Trophoblast cell (in vitro differentiated cells and primary cell): ENCODE results near the gene KTN1.

Experiments used
- DNase-seq, 2 donors: peaks; one replicate each; pipeline ENCODE4 v3.0.0-alpha.2; 2016
- H2AFZ ChIP-seq: 2 replicates; pipeline ENCODE4 v1.6.1; 2013; ENCODE audit warnings: low read length, moderate library complexity, mild to moderate bottlenecking; ENCODE audit not compliant: insufficient read depth, poor library complexity
- H2AK5ac ChIP-seq: 2 replicates; pipeline ENCODE4 v1.6.1; 2013; ENCODE audit warnings: mild to moderate bottlenecking, low read length
- H2BK120ac ChIP-seq: 2 replicates; pipeline ENCODE4 v1.6.1; 2013; ENCODE audit warnings: low read length, mild to moderate bottlenecking, moderate library complexity; ENCODE audit not compliant: insufficient read depth, poor library complexity
- H2BK12ac ChIP-seq: 2 replicates; pipeline ENCODE4 v1.6.1; 2013; ENCODE audit warnings: mild to moderate bottlenecking, low read length, moderate library complexity
- H2BK5ac ChIP-seq: 2 replicates; pipeline ENCODE4 v1.6.1; 2013; ENCODE audit warnings: low read length, low read depth, moderate library complexity, mild to moderate bottlenecking; ENCODE audit not compliant: poor library complexity
- H3K14ac ChIP-seq: 2 replicates; pipeline ENCODE4 v1.6.1; 2013; ENCODE audit warnings: mild to moderate bottlenecking, low read length
- H3K18ac ChIP-seq: 2 replicates; pipeline ENCODE4 v1.6.1; 2013; ENCODE audit warnings: mild to moderate bottlenecking, low read length
- H3K23ac ChIP-seq: 2 replicates; pipeline ENCODE4 v1.6.1; 2013; ENCODE audit warnings: low read length
- H3K27ac ChIP-seq: 2 replicates; pipeline ENCODE4 v1.5.1; 2013; ENCODE audit warnings: low read depth, mild to moderate bottlenecking, inconsistent platforms, low read length, moderate library complexity
- H3K27me3 ChIP-seq: 2 replicates; pipeline ENCODE4 v1.6.1; 2013; ENCODE audit warnings: inconsistent platforms, mild to moderate bottlenecking, low read length, moderate library complexity; ENCODE audit not compliant: insufficient read depth
- H3K36me3 ChIP-seq, 2 experiments: 1 replicate in 1 of 2; 2 replicates in 1 of 2; pipeline ENCODE4 v1.6.1; 2013; ENCODE audit warnings: low read length in 2 of 2, mild to moderate bottlenecking in 2 of 2, moderate library complexity in 1 of 2; ENCODE audit not compliant: insufficient read depth in 2 of 2, control insufficient read depth in 1 of 2
- H3K4ac ChIP-seq: 2 replicates; pipeline ENCODE4 v1.6.1; 2013; ENCODE audit warnings: low read depth, mild to moderate bottlenecking, low read length, moderate library complexity
- H3K4me1 ChIP-seq, 2 experiments: 1 replicate in 1 of 2; 2 replicates in 1 of 2; pipeline ENCODE4 v1.6.1; 2013; ENCODE audit warnings: low read length in 2 of 2, mild to moderate bottlenecking in 2 of 2, moderate library complexity in 1 of 2; ENCODE audit not compliant: insufficient read depth in 2 of 2, control insufficient read depth in 1 of 2
- H3K4me2 ChIP-seq: 2 replicates; pipeline ENCODE4 v1.6.1; 2013; ENCODE audit warnings: inconsistent platforms, mild to moderate bottlenecking, low read length, moderate library complexity
- H3K4me3 ChIP-seq: 2 replicates; pipeline ENCODE4 v1.5.1; 2013; ENCODE audit warnings: mild to moderate bottlenecking, low read depth, low read length, inconsistent platforms
- H3K79me1 ChIP-seq: one replicate; pipeline ENCODE4 v1.6.1; 2013; ENCODE audit warnings: low read length
- H3K79me2 ChIP-seq: 2 replicates; pipeline ENCODE4 v1.6.1; 2013; ENCODE audit warnings: low read length, mild to moderate bottlenecking; ENCODE audit not compliant: control insufficient read depth, insufficient read depth, poor library complexity
- H3K9ac ChIP-seq: 2 replicates; pipeline ENCODE4 v1.6.1; 2013; ENCODE audit warnings: mild to moderate bottlenecking, low read length
- H3K9me3 ChIP-seq: 2 replicates; pipeline ENCODE4 v1.6.1; 2013; ENCODE audit warnings: low read depth, mild to moderate bottlenecking, control low read depth, inconsistent platforms, low read length; ENCODE audit not compliant: insufficient read depth
- H4K12ac ChIP-seq: 2 replicates; pipeline ENCODE4 v1.6.1; 2013; ENCODE audit warnings: low read depth, mild to moderate bottlenecking, low read length, moderate library complexity
- H4K8ac ChIP-seq: 2 replicates; pipeline ENCODE4 v1.6.1; 2013; ENCODE audit warnings: low read depth, mild to moderate bottlenecking, low read length, moderate library complexity
- H4K91ac ChIP-seq: one replicate; pipeline ENCODE4 v1.6.1; 2013; ENCODE audit warnings: low read depth, mild to moderate bottlenecking, low read length, moderate library complexity
- WGBS: extraction: QIAGEN DNeasy Blood & Tissue Kit; methylation state at CpG from one replicate; pipeline ENCODE4 v1.1.7; 2013; ENCODE audit warnings: missing lambda C conversion rate; ENCODE audit not compliant: insufficient read length, insufficient coverage; ENCODE audit errors: extremely low coverage; 5-methylcytosine and 5-hydroxymethylcytosine counted together

Gene KTN1

GRCh38 chr14:55535516-55536203 is 44.3 kb upstream of the KTN1 start:
- Histone ChIP-seq H3K79me2 (no peaks in the 10 kb centered on the region), H3K27me3 (no peaks in the 10 kb centered on the region), H2BK5ac (no peak overlapping the region), H3K79me1 (peaks cover 2% of the 10 kb centered on the region), H3K4me1 (peaks cover 3 to 6% of the 10 kb centered on the region in 2 experiments), H3K4ac (no peak overlapping the region), H2AFZ (no peak overlapping the region), H3K4me3 (no peak overlapping the region), H3K36me3 (no peaks in the 10 kb centered on the region), H3K23ac (no peak overlapping the region), H4K91ac (no peak overlapping the region), H3K9ac (no peak overlapping the region), H3K4me2 (no peak overlapping the region), H3K9me3 (peaks cover 2% of the 10 kb centered on the region), H3K27ac (no peak overlapping the region), H3K14ac (no peak overlapping the region), H2AK5ac (no peak overlapping the region), H3K18ac (no peak overlapping the region), H2BK12ac (no peak overlapping the region), H2BK120ac (no peak overlapping the region), H4K8ac (no peak overlapping the region), H4K12ac (no peak overlapping the region)
- WGBS, result no CpG with 5 or more reads among the region's 2 CpGs
- peak in 1 of 2 donors; percentile 23 for DNase-seq

DNA sequence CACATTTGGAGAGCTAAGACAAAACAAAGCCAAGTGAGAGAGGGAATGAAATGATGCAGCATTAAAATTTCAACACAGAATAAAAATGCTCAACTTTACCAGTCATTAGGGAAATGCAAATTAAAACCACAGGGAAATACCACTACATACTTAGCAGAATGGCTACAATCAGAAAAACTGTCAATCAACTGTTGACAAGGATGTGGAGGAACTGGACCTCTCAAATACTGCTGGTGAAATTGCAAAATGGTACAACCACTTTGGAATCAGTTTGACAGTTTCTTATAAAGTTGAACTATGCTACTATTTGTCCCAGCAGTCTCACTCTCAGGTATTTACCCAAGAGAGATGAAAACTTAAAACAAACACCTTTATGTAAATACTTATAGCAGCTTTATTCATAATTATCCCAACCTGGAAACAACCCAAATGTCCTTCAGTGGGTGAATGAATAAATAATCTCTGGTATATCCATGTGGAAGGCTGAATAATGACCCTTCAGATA is 43.8 kb upstream of the KTN1 start:
- H3K79me1 ChIP-seq, result peaks cover 2% of the 10 kb centered on the region
- no peak overlapping the region for H2BK12ac ChIP-seq
- H2BK120ac ChIP-seq, result no peak overlapping the region
- no peak overlapping the region for H3K4me3 ChIP-seq
- no peak overlapping the region for H3K14ac ChIP-seq
- H2AFZ ChIP-seq, result no peak overlapping the region
- H3K4ac ChIP-seq, result no peak overlapping the region
- H3K4me2 ChIP-seq, result no peak overlapping the region
- no peak for DNase-seq
- H3K27me3 ChIP-seq, result no peaks in the 10 kb centered on the region
- no peak overlapping the region for H2AK5ac ChIP-seq
- H3K23ac ChIP-seq, result no peak overlapping the region
- no peak overlapping the region for H4K12ac ChIP-seq
- no peaks in the 10 kb centered on the region for H3K79me2 ChIP-seq
- H3K18ac ChIP-seq, result no peak overlapping the region
- H4K8ac ChIP-seq, result no peak overlapping the region
- H3K9ac ChIP-seq, result no peak overlapping the region
- no peak overlapping the region for H4K91ac ChIP-seq
- no peaks in the 10 kb centered on the region for H3K36me3 ChIP-seq
- peaks cover 2% of the 10 kb centered on the region for H3K9me3 ChIP-seq
- H2BK5ac ChIP-seq, result no peak overlapping the region
- H3K27ac ChIP-seq, result peak overlapping the region; percentile 34
- peaks cover 3 to 5% of the 10 kb centered on the region in 2 experiments for H3K4me1 ChIP-seq

DNA sequence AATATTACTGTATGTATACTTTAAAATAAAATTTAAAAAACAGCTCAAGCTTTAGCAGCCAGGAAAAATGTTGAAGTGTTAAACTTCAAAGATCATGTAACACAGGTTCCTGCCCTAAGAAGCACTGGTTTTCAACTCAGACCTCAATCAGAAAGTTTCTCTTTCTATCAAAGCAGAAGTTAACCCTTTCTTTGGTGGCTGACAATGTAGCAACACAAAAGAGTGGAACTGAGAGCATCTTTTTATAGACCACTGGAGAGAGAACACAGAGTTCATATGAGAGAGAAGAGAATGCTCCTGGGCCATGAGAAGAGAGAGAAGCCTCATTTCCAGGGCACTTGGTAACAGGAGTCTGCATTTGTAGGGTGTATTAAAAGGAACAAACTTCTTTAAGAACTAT is 42.2 kb upstream of the KTN1 start:
- Histone ChIP-seq H4K91ac (no peak overlapping the region), H3K4me3 (no peak overlapping the region), H3K27ac (no peak overlapping the region), H3K4me2 (no peak overlapping the region), H2BK5ac (peak overlapping the region; percentile 45), H2BK12ac (no peak overlapping the region), H3K36me3 (no peaks in the 10 kb centered on the region), H2AK5ac (no peak overlapping the region), H3K23ac (no peak overlapping the region), H2BK120ac (no peak overlapping the region), H3K4me1 (peaks cover 3 to 8% of the 10 kb centered on the region in 2 experiments), H3K79me2 (no peaks in the 10 kb centered on the region), H3K79me1 (peaks cover 9% of the 10 kb centered on the region), H3K4ac (no peak overlapping the region), H3K9ac (no peak overlapping the region), H3K14ac (no peak overlapping the region), H3K18ac (no peak overlapping the region), H3K9me3 (peaks cover 2% of the 10 kb centered on the region), H2AFZ (no peak overlapping the region), H4K8ac (no peak overlapping the region), H4K12ac (no peak overlapping the region), H3K27me3 (no peaks in the 10 kb centered on the region)
- no peak for DNase-seq

GRCh38 chr14:55539975-55540374 is 40.0 kb upstream of the KTN1 start:
- Histone ChIP-seq H4K8ac (no peak overlapping the region), H3K4me1 (peaks cover 8 to 9% of the 10 kb centered on the region in 2 experiments), H4K91ac (no peak overlapping the region), H3K27me3 (no peaks in the 10 kb centered on the region), H3K4ac (no peak overlapping the region), H3K36me3 (no peaks in the 10 kb centered on the region), H2AK5ac (no peak overlapping the region), H2BK120ac (no peak overlapping the region), H3K79me1 (peaks cover 13% of the 10 kb centered on the region), H3K4me3 (no peak overlapping the region), H3K27ac (no peak overlapping the region), H3K9me3 (no peaks in the 10 kb centered on the region), H3K18ac (no peak overlapping the region), H2AFZ (no peak overlapping the region), H2BK5ac (no peak overlapping the region), H2BK12ac (peak overlapping the region; percentile 75), H4K12ac (no peak overlapping the region), H3K14ac (no peak overlapping the region), H3K4me2 (no peak overlapping the region), H3K23ac (no peak overlapping the region), H3K9ac (no peak overlapping the region), H3K79me2 (peaks cover 5% of the 10 kb centered on the region)
- no peak for DNase-seq
- WGBS, result no CpG with 5 or more reads among the region's 2 CpGs
